ENCODE results near the gene MAP3K7. TPM values are rescaled to one million over a fixed set of nuclear protein-coding genes. Genes with fewer than 3 reads are reported as not detected.

MAP3K7 gene
- total and polyA plus RNA-seq, 2 experiments from 2014 or later: 33.2 to 47.1 TPM

DNA sequence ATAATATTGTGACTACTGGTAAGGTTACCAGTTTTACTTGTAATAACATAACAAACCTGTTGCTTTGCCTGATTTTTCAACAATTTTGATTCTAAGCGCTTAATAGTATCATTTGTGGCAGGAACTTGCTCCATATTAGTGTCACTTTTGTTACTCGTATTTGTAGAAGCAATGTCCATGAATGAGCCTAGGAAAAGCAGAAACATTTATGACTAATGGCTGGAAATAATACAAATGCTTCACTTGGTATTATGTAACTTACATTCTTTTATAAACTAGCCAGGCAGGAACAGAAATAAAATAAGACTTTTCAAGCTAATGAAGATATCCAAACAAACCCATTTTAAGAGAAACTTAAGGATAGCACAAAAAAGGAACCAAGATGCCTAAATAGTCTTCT, 38.9 kb downstream of the MAP3K7 start:
- ATAC-seq (no peak), DNase-seq (ENCODE audit: low spot score) (no peak)
- Histone ChIP-seq H3K9me2 (ENCODE audit: insufficient read depth) (no peaks in the 10 kb centered on the region), H3K4me1 (ENCODE audit: insufficient read depth) (no peaks in the 10 kb centered on the region), H3K79me2 (replicated peaks; ENCODE audit: insufficient read depth) (no peaks in the 10 kb centered on the region), H3K27me3 (ENCODE audit: insufficient read depth) (no peaks in the 10 kb centered on the region), H3K27ac (ENCODE audit: low read depth) (no peak overlapping the region), H3K4me3 (no peak overlapping the region), H3F3A (replicated peaks; ENCODE audit: low read depth) (no peaks in the 10 kb centered on the region), H3K36me3 (ENCODE audit: insufficient read depth) (peaks cover 32% of the 10 kb centered on the region; the same call in 1 of the 2 replicates), H3K4me2 (no peak overlapping the region), H4K20me1 (replicated peaks; ENCODE audit: insufficient read depth) (no peaks in the 10 kb centered on the region; the same call in 1 of the 2 replicates), H2AFZ (no peak overlapping the region)
- no peak overlapping the region for H3K27ac Mint-ChIP-seq
- H3K36me3 Mint-ChIP-seq (ENCODE audit: low read depth): peaks cover 48% of the 10 kb centered on the region
- H3K4me3 Mint-ChIP-seq: no peak overlapping the region
- no peaks in the 10 kb centered on the region for H3K4me1 Mint-ChIP-seq
- TF ChIP-seq, protein P1, sequence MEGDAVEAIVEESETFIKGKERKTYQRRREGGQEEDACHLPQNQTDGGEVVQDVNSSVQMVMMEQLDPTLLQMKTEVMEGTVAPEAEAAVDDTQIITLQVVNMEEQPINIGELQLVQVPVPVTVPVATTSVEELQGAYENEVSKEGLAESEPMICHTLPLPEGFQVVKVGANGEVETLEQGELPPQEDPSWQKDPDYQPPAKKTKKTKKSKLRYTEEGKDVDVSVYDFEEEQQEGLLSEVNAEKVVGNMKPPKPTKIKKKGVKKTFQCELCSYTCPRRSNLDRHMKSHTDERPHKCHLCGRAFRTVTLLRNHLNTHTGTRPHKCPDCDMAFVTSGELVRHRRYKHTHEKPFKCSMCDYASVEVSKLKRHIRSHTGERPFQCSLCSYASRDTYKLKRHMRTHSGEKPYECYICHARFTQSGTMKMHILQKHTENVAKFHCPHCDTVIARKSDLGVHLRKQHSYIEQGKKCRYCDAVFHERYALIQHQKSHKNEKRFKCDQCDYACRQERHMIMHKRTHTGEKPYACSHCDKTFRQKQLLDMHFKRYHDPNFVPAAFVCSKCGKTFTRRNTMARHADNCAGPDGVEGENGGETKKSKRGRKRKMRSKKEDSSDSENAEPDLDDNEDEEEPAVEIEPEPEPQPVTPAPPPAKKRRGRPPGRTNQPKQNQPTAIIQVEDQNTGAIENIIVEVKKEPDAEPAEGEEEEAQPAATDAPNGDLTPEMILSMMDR (conservative IDR thresholded peaks at IDR 0.05; ENCODE audit: low read depth in 2 of 2): no peak
- TF ChIP-seq POLR2AphosphoS5 (IDR thresholded peaks at IDR 0.05; ENCODE audit: low read depth) (no peak), STAT1 (IDR thresholded peaks at IDR 0.05; ENCODE audit: unreplicated experiment) (no peak), ZNF114 (CRISPR knock-in tag; IDR thresholded peaks at IDR 0.05) (no peak), EZH2phosphoT487 (IDR thresholded peaks at IDR 0.05; ENCODE audit: unreplicated experiment) (no peak), JUNB (IDR thresholded peaks at IDR 0.05; ENCODE audit: unreplicated experiment) (no peak), EZH2 (IDR thresholded peaks at IDR 0.05; ENCODE audit: low read depth, unreplicated experiment) (no peak)
- TF ChIP-seq, protein P2, sequence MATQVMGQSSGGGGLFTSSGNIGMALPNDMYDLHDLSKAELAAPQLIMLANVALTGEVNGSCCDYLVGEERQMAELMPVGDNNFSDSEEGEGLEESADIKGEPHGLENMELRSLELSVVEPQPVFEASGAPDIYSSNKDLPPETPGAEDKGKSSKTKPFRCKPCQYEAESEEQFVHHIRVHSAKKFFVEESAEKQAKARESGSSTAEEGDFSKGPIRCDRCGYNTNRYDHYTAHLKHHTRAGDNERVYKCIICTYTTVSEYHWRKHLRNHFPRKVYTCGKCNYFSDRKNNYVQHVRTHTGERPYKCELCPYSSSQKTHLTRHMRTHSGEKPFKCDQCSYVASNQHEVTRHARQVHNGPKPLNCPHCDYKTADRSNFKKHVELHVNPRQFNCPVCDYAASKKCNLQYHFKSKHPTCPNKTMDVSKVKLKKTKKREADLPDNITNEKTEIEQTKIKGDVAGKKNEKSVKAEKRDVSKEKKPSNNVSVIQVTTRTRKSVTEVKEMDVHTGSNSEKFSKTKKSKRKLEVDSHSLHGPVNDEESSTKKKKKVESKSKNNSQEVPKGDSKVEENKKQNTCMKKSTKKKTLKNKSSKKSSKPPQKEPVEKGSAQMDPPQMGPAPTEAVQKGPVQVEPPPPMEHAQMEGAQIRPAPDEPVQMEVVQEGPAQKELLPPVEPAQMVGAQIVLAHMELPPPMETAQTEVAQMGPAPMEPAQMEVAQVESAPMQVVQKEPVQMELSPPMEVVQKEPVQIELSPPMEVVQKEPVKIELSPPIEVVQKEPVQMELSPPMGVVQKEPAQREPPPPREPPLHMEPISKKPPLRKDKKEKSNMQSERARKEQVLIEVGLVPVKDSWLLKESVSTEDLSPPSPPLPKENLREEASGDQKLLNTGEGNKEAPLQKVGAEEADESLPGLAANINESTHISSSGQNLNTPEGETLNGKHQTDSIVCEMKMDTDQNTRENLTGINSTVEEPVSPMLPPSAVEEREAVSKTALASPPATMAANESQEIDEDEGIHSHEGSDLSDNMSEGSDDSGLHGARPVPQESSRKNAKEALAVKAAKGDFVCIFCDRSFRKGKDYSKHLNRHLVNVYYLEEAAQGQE (IDR thresholded peaks at IDR 0.05; ENCODE audit: unreplicated experiment): no peak
- TF ChIP-seq, protein P3, sequence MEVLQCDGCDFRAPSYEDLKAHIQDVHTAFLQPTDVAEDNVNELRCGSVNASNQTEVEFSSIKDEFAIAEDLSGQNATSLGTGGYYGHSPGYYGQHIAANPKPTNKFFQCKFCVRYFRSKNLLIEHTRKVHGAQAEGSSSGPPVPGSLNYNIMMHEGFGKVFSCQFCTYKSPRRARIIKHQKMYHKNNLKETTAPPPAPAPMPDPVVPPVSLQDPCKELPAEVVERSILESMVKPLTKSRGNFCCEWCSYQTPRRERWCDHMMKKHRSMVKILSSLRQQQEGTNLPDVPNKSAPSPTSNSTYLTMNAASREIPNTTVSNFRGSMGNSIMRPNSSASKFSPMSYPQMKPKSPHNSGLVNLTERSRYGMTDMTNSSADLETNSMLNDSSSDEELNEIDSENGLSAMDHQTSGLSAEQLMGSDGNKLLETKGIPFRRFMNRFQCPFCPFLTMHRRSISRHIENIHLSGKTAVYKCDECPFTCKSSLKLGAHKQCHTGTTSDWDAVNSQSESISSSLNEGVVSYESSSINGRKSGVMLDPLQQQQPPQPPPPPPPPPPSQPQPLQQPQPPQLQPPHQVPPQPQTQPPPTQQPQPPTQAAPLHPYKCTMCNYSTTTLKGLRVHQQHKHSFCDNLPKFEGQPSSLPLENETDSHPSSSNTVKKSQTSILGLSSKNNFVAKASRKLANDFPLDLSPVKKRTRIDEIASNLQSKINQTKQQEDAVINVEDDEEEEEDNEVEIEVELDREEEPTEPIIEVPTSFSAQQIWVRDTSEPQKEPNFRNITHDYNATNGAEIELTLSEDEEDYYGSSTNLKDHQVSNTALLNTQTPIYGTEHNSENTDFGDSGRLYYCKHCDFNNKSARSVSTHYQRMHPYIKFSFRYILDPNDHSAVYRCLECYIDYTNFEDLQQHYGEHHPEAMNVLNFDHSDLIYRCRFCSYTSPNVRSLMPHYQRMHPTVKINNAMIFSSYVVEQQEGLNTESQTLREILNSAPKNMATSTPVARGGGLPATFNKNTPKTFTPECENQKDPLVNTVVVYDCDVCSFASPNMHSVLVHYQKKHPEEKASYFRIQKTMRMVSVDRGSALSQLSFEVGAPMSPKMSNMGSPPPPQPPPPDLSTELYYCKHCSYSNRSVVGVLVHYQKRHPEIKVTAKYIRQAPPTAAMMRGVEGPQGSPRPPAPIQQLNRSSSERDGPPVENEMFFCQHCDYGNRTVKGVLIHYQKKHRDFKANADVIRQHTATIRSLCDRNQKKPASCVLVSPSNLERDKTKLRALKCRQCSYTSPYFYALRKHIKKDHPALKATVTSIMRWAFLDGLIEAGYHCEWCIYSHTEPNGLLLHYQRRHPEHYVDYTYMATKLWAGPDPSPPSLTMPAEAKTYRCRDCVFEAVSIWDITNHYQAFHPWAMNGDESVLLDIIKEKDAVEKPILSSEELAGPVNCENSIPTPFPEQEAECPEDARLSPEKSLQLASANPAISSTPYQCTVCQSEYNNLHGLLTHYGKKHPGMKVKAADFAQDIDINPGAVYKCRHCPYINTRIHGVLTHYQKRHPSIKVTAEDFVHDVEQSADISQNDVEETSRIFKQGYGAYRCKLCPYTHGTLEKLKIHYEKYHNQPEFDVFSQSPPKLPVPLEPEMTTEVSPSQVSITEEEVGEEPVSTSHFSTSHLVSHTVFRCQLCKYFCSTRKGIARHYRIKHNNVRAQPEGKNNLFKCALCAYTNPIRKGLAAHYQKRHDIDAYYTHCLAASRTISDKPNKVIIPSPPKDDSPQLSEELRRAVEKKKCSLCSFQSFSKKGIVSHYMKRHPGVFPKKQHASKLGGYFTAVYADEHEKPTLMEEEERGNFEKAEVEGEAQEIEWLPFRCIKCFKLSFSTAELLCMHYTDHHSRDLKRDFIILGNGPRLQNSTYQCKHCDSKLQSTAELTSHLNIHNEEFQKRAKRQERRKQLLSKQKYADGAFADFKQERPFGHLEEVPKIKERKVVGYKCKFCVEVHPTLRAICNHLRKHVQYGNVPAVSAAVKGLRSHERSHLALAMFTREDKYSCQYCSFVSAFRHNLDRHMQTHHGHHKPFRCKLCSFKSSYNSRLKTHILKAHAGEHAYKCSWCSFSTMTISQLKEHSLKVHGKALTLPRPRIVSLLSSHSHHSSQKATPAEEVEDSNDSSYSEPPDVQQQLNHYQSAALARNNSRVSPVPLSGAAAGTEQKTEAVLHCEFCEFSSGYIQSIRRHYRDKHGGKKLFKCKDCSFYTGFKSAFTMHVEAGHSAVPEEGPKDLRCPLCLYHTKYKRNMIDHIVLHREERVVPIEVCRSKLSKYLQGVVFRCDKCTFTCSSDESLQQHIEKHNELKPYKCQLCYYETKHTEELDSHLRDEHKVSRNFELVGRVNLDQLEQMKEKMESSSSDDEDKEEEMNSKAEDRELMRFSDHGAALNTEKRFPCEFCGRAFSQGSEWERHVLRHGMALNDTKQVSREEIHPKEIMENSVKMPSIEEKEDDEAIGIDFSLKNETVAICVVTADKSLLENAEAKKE (CRISPR knock-in tag; IDR thresholded peaks at IDR 0.05): no peak
- no peaks in the 10 kb centered on the region for H3K9me3 Mint-ChIP-seq
- no peaks in the 10 kb centered on the region for H3K27me3 Mint-ChIP-seq (ENCODE audit: insufficient read depth, low read depth, poor library complexity)

All from GM23338 (cell line).